Skeletal muscle satellite cell (primary cell): ENCODE data around the gene GABRB1.

Experiments used
- H3K27me3 ChIP-seq: 2 replicates; pipeline ENCODE4 v1.7.0; 2013; ENCODE audit warnings: low read length; ENCODE audit not compliant: control insufficient read depth, insufficient read depth
- H3K36me3 ChIP-seq: 2 replicates; pipeline ENCODE4 v1.7.0; 2013; ENCODE audit warnings: mild to moderate bottlenecking, control low read depth, low read length; ENCODE audit not compliant: insufficient read depth
- H3K4me1 ChIP-seq: 2 replicates; pipeline ENCODE4 v1.7.0; 2013; ENCODE audit warnings: low read length; ENCODE audit not compliant: control insufficient read depth, insufficient read depth
- H3K4me2 ChIP-seq: 2 replicates; pipeline ENCODE4 v1.7.0; 2013; ENCODE audit warnings: mild to moderate bottlenecking, low read length
- H3K4me3 ChIP-seq: 2 replicates; pipeline ENCODE4 v1.7.0; 2013; ENCODE audit warnings: low read length
- H3K9ac ChIP-seq: 2 replicates; pipeline ENCODE4 v1.7.0; 2013; ENCODE audit warnings: mild to moderate bottlenecking, low read depth, low read length, moderate library complexity
- H3K9me3 ChIP-seq: replicated peaks from 2 replicates; pipeline ENCODE4 v1.7.0; 2013; ENCODE audit warnings: mild to moderate bottlenecking, control low read depth, low read length

GABRB1 gene

DNA sequence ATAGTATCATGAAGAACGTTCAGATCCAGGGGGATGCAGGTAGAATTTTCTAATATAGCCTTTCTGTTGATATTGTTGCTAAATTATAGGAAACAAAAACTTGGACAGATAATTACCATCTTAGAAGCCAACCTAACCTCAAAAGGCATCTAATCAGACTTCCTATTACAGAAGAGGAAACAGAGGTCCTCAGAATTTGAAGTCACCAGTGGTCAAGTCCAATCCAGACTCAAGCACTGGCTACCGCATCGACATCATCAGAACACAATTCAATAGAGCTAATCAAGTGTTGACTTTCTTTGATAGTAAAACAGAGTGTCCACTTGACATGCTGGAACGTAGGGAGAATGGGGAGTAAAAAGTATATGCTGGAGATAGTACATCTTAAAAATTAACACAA, 443.4 kb downstream of the GABRB1 start:
- Histone ChIP-seq H3K36me3 (no peaks in the 10 kb centered on the region), H3K4me1 (peaks cover 8% of the 10 kb centered on the region), H3K4me3 (no peak overlapping the region), H3K9ac (no peak overlapping the region), H3K27me3 (no peaks in the 10 kb centered on the region), H3K9me3 (no peaks in the 10 kb centered on the region), H3K4me2 (no peak overlapping the region)

DNA sequence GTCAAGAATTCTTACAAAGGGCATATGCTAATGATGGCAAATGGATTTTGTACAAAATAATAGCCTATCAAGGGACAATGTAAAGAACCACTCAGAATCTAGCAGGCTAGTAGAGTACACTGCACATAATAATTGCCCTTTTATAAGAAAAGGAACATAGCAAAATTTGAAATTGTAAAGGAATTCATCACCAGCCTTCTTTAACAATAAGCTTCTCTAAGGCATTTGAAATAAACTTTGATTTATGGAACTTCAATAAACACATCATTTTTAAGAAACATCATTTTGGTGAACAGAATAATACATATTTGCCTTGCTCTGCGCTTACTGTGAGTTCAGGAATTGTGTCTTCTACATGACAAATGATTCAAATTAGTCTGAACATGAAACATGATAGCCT, 444.0 kb downstream of the GABRB1 start:
- Histone ChIP-seq H3K4me3 (no peak overlapping the region), H3K4me2 (no peak overlapping the region), H3K9me3 (no peaks in the 10 kb centered on the region), H3K9ac (no peak overlapping the region), H3K36me3 (no peaks in the 10 kb centered on the region), H3K4me1 (peaks cover 2% of the 10 kb centered on the region), H3K27me3 (no peaks in the 10 kb centered on the region)
